HEK293 (cell line): ENCODE data around the gene BRD8.

Source experiments
- CTCF ChIA-PET: fragments of 350-600 bp; formaldehyde crosslinking; extraction: SDS; loops from one replicate; lab custom pipeline; 2021; ENCODE audit warnings: antibody characterized with exemption; lab: Yijun Ruan, JAX
- POLR2A ChIA-PET: fragments of 300-600 bp; formaldehyde crosslinking; extraction: SDS; loops from one replicate; lab custom pipeline; 2020; ENCODE audit warnings: antibody characterized with exemption, inconsistent platforms; lab: Yijun Ruan, JAX
- H3K27ac ChIP-seq: fragments of 200-500 bp; sonication (Bioruptor generic); 2 replicates; pipeline ENCODE4 v1.5.1; 2014; ENCODE audit warnings: low read depth, low read length, control low read depth, inconsistent platforms; ENCODE audit errors: extremely low read depth
- H3K36me3 ChIP-seq, 2 experiments: fragments of 200-500 bp in 1 of 2; sonication (Bioruptor generic) in 1 of 2; 1 replicate in 1 of 2; 2 replicates in 1 of 2; pipeline ENCODE4 v1.5.1; 2014 to 2017; ENCODE audit warnings: inconsistent platforms in 2 of 2, low read length in 2 of 2; ENCODE audit not compliant: control insufficient read depth in 2 of 2, insufficient read depth in 1 of 2
- H3K4me1 ChIP-seq: fragments of 200-500 bp; sonication (Bioruptor generic); 2 replicates; pipeline ENCODE4 v1.5.1; 2014; ENCODE audit warnings: mild to moderate bottlenecking, low read length, inconsistent platforms; ENCODE audit not compliant: control insufficient read depth, insufficient read depth
- H3K4me3 ChIP-seq: 2 replicates; pipeline ENCODE4 v1.5.1; 2011; ENCODE audit warnings: low read depth, mild to moderate bottlenecking, control low read depth, low read length, moderate library complexity
- H3K9me3 ChIP-seq: fragments of 200-500 bp; sonication (Bioruptor generic); 2 replicates; pipeline ENCODE4 v1.5.1; 2014; ENCODE audit warnings: low read depth, low read length, inconsistent platforms; ENCODE audit not compliant: control insufficient read depth, insufficient read depth
- KLF16 ChIP-seq: fragments of 450-650 bp; formaldehyde crosslinking; IDR thresholded peaks from 2 replicates; pipeline ENCODE4 v1.5.1; 2017; ENCODE audit warnings: missing biosample characterization, missing genetic modification characterization
- KLF9 ChIP-seq: fragments of 450-650 bp; formaldehyde crosslinking; IDR thresholded peaks from 2 replicates; pipeline ENCODE4 v1.5.1; 2016; ENCODE audit warnings: missing biosample characterization, missing genetic modification characterization, low read depth
- OVOL3 ChIP-seq: fragments of 450-650 bp; formaldehyde crosslinking; IDR thresholded peaks from 2 replicates; pipeline ENCODE4 v1.5.1; 2016; ENCODE audit warnings: missing biosample characterization, missing genetic modification characterization
- TRIM28 ChIP-seq: IDR thresholded peaks from 2 replicates; pipeline ENCODE4 v1.6.1; 2011; ENCODE audit warnings: low read length, control low read depth, borderline replicate concordance
- ZNF10 ChIP-seq: fragments of 450-650 bp; formaldehyde crosslinking; IDR thresholded peaks from 2 replicates; pipeline ENCODE4 v1.5.1; 2017; ENCODE audit warnings: missing biosample characterization, missing genetic modification characterization
- ZNF16 ChIP-seq: fragments of 450-650 bp; formaldehyde crosslinking; IDR thresholded peaks from 2 replicates; pipeline ENCODE4 v1.5.1; 2016; ENCODE audit warnings: low read depth, missing biosample characterization, missing genetic modification characterization
- ZNF248 ChIP-seq: fragments of 450-650 bp; formaldehyde crosslinking; IDR thresholded peaks from 2 replicates; pipeline ENCODE4 v1.5.1; 2017; ENCODE audit warnings: missing biosample characterization, missing genetic modification characterization
- ZNF274 ChIP-seq, 2 experiments: fragments of 200-500 bp in 1 of 2; fragments of 450-650 bp in 1 of 2; sonication (Bioruptor generic) in 1 of 2; formaldehyde crosslinking in 1 of 2; IDR thresholded peaks; 2 replicates each; pipeline versions ENCODE4 v1.5.1 to v1.6.1; 2014 to 2016; ENCODE audit warnings: borderline replicate concordance in 1 of 2, inconsistent platforms in 1 of 2, low read length in 1 of 2, missing biosample characterization in 1 of 2, missing genetic modification characterization in 1 of 2
- ZNF416 ChIP-seq: fragments of 450-650 bp; formaldehyde crosslinking; IDR thresholded peaks from 2 replicates; pipeline ENCODE4 v1.5.1; 2016; ENCODE audit warnings: missing biosample characterization, missing genetic modification characterization
- ZNF433 ChIP-seq: fragments of 450-650 bp; formaldehyde crosslinking; IDR thresholded peaks from 2 replicates; pipeline ENCODE4 v1.5.1; 2016; ENCODE audit warnings: missing biosample characterization, missing genetic modification characterization, low read depth
- ZNF48 ChIP-seq: fragments of 450-650 bp; formaldehyde crosslinking; IDR thresholded peaks from 2 replicates; pipeline ENCODE4 v1.5.1; 2016; ENCODE audit warnings: missing biosample characterization, missing genetic modification characterization
- ZNF544 ChIP-seq: fragments of 450-650 bp; formaldehyde crosslinking; IDR thresholded peaks from 2 replicates; pipeline ENCODE4 v1.5.0; 2017; ENCODE audit warnings: missing biosample characterization, missing genetic modification characterization
- ZNF549 ChIP-seq: fragments of 450-650 bp; IDR thresholded peaks from 2 replicates; pipeline ENCODE4 v1.5.1; 2018; ENCODE audit warnings: missing biosample characterization, missing genetic modification characterization, mild to moderate bottlenecking, inconsistent platforms, moderate library complexity
- ZNF561 ChIP-seq: fragments of 450-650 bp; IDR thresholded peaks from 2 replicates; pipeline ENCODE4 v1.5.1; 2018; ENCODE audit warnings: missing biosample characterization, missing genetic modification characterization, borderline replicate concordance
- ZNF571 ChIP-seq: fragments of 450-650 bp; formaldehyde crosslinking; IDR thresholded peaks from 2 replicates; pipeline ENCODE4 v1.5.0; 2017; ENCODE audit warnings: missing biosample characterization, missing genetic modification characterization
- ZNF629 ChIP-seq: fragments of 450-650 bp; formaldehyde crosslinking; IDR thresholded peaks from 2 replicates; pipeline ENCODE4 v1.5.1; 2017; ENCODE audit warnings: missing biosample characterization, missing genetic modification characterization
- TF ChIP-seq, protein P1 (sequence below): fragments of 450-650 bp; formaldehyde crosslinking; IDR thresholded peaks from 2 replicates; pipeline ENCODE4 v1.5.1; 2016; ENCODE audit warnings: missing biosample characterization, missing genetic modification characterization, borderline replicate concordance
- TF ChIP-seq, protein P2 (sequence below): fragments of 450-650 bp; formaldehyde crosslinking; IDR thresholded peaks from 2 replicates; pipeline ENCODE4 v1.5.1; 2016; ENCODE audit warnings: missing biosample characterization, missing genetic modification characterization
- TF ChIP-seq, protein P3 (sequence below): fragments of 450-650 bp; formaldehyde crosslinking; IDR thresholded peaks from 2 replicates; pipeline ENCODE4 v1.5.1; 2016; ENCODE audit warnings: missing biosample characterization, missing genetic modification characterization
- TF ChIP-seq, protein P4 (sequence below): fragments of 450-650 bp; formaldehyde crosslinking; IDR thresholded peaks from 2 replicates; pipeline ENCODE4 v1.5.1; 2016; ENCODE audit warnings: missing biosample characterization, missing genetic modification characterization
- TF ChIP-seq, protein P5 (sequence below): fragments of 450-650 bp; formaldehyde crosslinking; IDR thresholded peaks from 2 replicates; pipeline ENCODE4 v1.5.1; 2017; ENCODE audit warnings: missing biosample characterization, missing genetic modification characterization

The BRD8 gene

DNA sequence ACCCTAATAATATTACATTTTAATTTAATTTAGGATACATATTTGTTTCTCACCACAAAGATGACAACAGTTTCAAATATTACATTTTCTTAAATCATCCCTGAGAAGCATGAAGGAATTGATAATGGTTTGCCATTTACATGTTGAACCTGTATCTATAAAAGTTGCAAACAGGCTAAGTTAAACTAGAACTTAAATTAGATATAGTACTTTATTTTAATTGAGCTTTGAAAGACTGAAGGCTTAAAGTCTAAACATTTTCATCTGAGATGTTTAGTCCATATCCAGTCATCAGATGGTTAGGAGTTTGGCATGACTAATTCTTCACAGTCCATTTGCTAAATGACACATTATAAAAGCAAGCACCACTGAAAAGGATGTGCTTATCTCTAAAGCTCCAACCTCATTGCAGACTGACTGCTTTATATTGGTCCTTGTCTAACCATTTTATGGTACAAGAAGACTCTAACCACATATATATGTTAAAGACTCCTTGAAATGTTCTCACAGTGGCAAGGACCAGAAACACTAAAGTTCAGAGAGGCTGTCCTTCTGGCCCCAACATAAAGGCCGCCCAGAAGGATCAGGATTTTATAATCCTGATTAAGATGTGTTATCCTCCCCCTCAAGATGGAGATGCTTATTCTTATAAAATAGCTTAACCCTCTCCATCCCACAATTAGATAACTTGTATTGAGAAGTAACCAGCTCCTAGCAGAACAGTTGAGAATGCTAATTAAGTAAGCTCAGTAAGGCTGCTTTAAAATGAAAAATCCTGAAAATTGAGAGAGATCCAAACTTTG lies 68.8 kb downstream of the BRD8 start (continued):
- TF ChIP-seq, protein P1, sequence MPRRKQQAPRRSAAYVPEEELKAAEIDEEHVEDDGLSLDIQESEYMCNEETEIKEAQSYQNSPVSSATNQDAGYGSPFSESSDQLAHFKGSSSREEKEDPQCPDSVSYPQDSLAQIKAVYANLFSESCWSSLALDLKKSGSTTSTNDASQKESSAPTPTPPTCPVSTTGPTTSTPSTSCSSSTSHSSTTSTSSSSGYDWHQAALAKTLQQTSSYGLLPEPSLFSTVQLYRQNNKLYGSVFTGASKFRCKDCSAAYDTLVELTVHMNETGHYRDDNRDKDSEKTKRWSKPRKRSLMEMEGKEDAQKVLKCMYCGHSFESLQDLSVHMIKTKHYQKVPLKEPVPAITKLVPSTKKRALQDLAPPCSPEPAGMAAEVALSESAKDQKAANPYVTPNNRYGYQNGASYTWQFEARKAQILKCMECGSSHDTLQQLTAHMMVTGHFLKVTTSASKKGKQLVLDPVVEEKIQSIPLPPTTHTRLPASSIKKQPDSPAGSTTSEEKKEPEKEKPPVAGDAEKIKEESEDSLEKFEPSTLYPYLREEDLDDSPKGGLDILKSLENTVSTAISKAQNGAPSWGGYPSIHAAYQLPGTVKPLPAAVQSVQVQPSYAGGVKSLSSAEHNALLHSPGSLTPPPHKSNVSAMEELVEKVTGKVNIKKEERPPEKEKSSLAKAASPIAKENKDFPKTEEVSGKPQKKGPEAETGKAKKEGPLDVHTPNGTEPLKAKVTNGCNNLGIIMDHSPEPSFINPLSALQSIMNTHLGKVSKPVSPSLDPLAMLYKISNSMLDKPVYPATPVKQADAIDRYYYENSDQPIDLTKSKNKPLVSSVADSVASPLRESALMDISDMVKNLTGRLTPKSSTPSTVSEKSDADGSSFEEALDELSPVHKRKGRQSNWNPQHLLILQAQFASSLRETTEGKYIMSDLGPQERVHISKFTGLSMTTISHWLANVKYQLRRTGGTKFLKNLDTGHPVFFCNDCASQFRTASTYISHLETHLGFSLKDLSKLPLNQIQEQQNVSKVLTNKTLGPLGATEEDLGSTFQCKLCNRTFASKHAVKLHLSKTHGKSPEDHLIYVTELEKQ (tag by site-specific recombination): peak; percentile 86
- TF ChIP-seq TRIM28 (peak; percentile 96; the same call in 1 of the 2 replicates), ZNF48 (tag by site-specific recombination) (no peak), ZNF629 (tag by site-specific recombination) (peak; percentile 77), ZNF571 (no peak), ZNF248 (tag by site-specific recombination) (no peak), KLF16 (tag by site-specific recombination) (no peak), KLF9 (tag by site-specific recombination) (no peak)
- TF ChIP-seq, protein P2, sequence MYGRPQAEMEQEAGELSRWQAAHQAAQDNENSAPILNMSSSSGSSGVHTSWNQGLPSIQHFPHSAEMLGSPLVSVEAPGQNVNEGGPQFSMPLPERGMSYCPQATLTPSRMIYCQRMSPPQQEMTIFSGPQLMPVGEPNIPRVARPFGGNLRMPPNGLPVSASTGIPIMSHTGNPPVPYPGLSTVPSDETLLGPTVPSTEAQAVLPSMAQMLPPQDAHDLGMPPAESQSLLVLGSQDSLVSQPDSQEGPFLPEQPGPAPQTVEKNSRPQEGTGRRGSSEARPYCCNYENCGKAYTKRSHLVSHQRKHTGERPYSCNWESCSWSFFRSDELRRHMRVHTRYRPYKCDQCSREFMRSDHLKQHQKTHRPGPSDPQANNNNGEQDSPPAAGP (tag by site-specific recombination): no peak
- TF ChIP-seq, protein P3, sequence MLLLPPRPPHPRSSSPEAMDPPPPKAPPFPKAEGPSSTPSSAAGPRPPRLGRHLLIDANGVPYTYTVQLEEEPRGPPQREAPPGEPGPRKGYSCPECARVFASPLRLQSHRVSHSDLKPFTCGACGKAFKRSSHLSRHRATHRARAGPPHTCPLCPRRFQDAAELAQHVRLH (tag by site-specific recombination): no peak; the same call in 1 of the 2 replicates
- TF ChIP-seq, all 188 proteins: peak for 33

DNA sequence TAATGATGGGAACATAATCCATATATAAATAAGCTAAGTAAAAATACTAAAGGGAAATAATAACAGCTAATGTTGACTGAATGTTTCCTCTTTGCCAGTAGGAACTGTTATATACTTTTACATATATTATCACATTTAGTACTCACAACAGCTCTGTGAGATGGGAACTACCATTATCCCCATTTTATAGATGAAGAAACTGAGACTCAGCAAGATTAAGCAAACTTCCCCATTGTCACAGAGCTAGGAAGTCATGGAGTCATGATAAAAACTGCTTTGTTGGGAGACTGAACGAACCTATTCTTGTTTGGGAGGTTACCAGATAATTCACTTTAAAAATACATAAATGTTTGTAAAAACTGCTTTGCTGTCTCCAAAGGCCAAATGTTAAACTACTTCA lies 71.2 kb downstream of the BRD8 start:
- TF ChIP-seq, protein P4, sequence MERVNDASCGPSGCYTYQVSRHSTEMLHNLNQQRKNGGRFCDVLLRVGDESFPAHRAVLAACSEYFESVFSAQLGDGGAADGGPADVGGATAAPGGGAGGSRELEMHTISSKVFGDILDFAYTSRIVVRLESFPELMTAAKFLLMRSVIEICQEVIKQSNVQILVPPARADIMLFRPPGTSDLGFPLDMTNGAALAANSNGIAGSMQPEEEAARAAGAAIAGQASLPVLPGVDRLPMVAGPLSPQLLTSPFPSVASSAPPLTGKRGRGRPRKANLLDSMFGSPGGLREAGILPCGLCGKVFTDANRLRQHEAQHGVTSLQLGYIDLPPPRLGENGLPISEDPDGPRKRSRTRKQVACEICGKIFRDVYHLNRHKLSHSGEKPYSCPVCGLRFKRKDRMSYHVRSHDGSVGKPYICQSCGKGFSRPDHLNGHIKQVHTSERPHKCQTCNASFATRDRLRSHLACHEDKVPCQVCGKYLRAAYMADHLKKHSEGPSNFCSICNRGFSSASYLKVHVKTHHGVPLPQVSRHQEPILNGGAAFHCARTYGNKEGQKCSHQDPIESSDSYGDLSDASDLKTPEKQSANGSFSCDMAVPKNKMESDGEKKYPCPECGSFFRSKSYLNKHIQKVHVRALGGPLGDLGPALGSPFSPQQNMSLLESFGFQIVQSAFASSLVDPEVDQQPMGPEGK (tag by site-specific recombination): no peak
- TF ChIP-seq ZNF561 (tag by site-specific recombination) (no peak), ZNF549 (tag by site-specific recombination) (no peak), ZNF274 (IDR thresholded peaks at IDR 0.05; ENCODE audit: low read length) (no peak), ZNF274 (tag by site-specific recombination; IDR thresholded peaks at IDR 0.05; ENCODE audit: borderline replicate concordance) (no peak), ZNF16 (no peak), OVOL3 (tag by site-specific recombination) (no peak), ZNF416 (no peak), ZNF544 (tag by site-specific recombination) (no peak), ZNF433 (no peak), ZNF10 (tag by site-specific recombination) (no peak)
- TF ChIP-seq, protein P5, sequence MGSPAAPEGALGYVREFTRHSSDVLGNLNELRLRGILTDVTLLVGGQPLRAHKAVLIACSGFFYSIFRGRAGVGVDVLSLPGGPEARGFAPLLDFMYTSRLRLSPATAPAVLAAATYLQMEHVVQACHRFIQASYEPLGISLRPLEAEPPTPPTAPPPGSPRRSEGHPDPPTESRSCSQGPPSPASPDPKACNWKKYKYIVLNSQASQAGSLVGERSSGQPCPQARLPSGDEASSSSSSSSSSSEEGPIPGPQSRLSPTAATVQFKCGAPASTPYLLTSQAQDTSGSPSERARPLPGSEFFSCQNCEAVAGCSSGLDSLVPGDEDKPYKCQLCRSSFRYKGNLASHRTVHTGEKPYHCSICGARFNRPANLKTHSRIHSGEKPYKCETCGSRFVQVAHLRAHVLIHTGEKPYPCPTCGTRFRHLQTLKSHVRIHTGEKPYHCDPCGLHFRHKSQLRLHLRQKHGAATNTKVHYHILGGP (tag by site-specific recombination): no peak
- Histone ChIP-seq H3K36me3 (no peaks in the 10 kb centered on the region), H3K9me3 (no peaks in the 10 kb centered on the region), H3K27ac (no peak overlapping the region), H3K4me1 (peaks cover 22% of the 10 kb centered on the region), H3K4me3 (no peak overlapping the region)
- CTCF ChIA-PET: interaction anchor here (1.0 to 1.7 kb wide), 5 partner anchors 24 to 73 kb away, joined by 3 to 11 read pairs (median 4); partner anchors contain the start of gene WNT8A
- POLR2A ChIA-PET: no interaction called here
